Neural progenitor cell (in vitro differentiated cells): Measurements from ENCODE around the gene CNNM2. TPM values are rescaled to one million over a fixed set of nuclear protein-coding genes. Genes with fewer than 3 reads are reported as not detected.
"Not testable (repeated sequence)": the region's sequence is repeated elsewhere in the genome, so short reads cannot be mapped to it uniquely, and the experiment has no call there.

ENCODE experiments used
- DNase-seq: peaks from one replicate; pipeline ENCODE4 v3.0.0-alpha.2; 2016; ENCODE audit warnings: low spot score
- H2AFZ ChIP-seq: fragments of 200-600 bp; sonication (generic); replicated peaks from 2 replicates; pipeline ENCODE4 v1.6.1; 2016; ENCODE audit warnings: antibody characterized with exemption
- H3F3A ChIP-seq: fragments of 200-600 bp; sonication (generic); 2 replicates; pipeline ENCODE4 v1.6.1; 2016; ENCODE audit warnings: antibody characterized with exemption, low read depth
- H3K27ac ChIP-seq: fragments of 200-600 bp; sonication (generic); 2 replicates; pipeline ENCODE4 v1.5.1; 2016; ENCODE audit warnings: mild to moderate bottlenecking
- H3K27me3 ChIP-seq: fragments of 200-600 bp; sonication (generic); 2 replicates; pipeline ENCODE4 v1.6.1; 2016; ENCODE audit warnings: mild to moderate bottlenecking, moderate library complexity
- H3K36me3 ChIP-seq: fragments of 200-600 bp; sonication (generic); 2 replicates; pipeline ENCODE4 v1.5.1; 2016
- H3K4me1 ChIP-seq: fragments of 200-600 bp; sonication (generic); 2 replicates; pipeline ENCODE4 v1.6.1; 2016; ENCODE audit warnings: mixed run types
- H3K4me2 ChIP-seq: fragments of 200-600 bp; sonication (generic); 2 replicates; pipeline ENCODE4 v1.6.1; 2016
- H3K4me3 ChIP-seq: fragments of 200-600 bp; sonication (generic); 2 replicates; pipeline ENCODE4 v1.5.1; 2016
- H3K79me2 ChIP-seq: fragments of 200-600 bp; sonication (generic); 2 replicates; pipeline ENCODE4 v1.6.1; 2016; ENCODE audit warnings: low read depth
- H3K9ac ChIP-seq: fragments of 200-600 bp; sonication (generic); 2 replicates; pipeline ENCODE4 v1.6.1; 2016
- H3K9me3 ChIP-seq: fragments of 200-600 bp; sonication (generic); 2 replicates; pipeline ENCODE4 v1.5.1; 2016; ENCODE audit warnings: low read depth
- H4K20me1 ChIP-seq: fragments of 200-600 bp; sonication (generic); 2 replicates; pipeline ENCODE4 v1.6.1; 2016; ENCODE audit warnings: low read depth
- H3K27ac Mint-ChIP-seq: 3 replicates; pipeline ENCODE4 v1.8.0; 2021; ENCODE audit warnings: mixed read lengths
- H3K27me3 Mint-ChIP-seq: 2 replicates; pipeline ENCODE4 v1.8.0; 2022; ENCODE audit warnings: low read depth, mild to moderate bottlenecking, inconsistent platforms, moderate library complexity, mixed read lengths; ENCODE audit not compliant: insufficient read depth
- H3K36me3 Mint-ChIP-seq: 3 replicates; pipeline ENCODE4 v1.8.0; 2021; ENCODE audit warnings: mixed read lengths
- H3K4me1 Mint-ChIP-seq: 3 replicates; pipeline ENCODE4 v1.8.0; 2021; ENCODE audit warnings: mixed read lengths
- H3K4me3 Mint-ChIP-seq: 3 replicates; pipeline ENCODE4 v1.8.0; 2021; ENCODE audit warnings: mild to moderate bottlenecking, moderate library complexity, mixed read lengths
- H3K9me3 Mint-ChIP-seq: 3 replicates; pipeline ENCODE4 v1.8.0; 2020; ENCODE audit warnings: mixed read lengths
- EZH2 ChIP-seq: fragments of 200-600 bp; sonication (generic); IDR thresholded peaks from 2 replicates; pipeline ENCODE4 v1.6.1; 2017; ENCODE audit warnings: antibody characterized with exemption, mild to moderate bottlenecking, moderate library complexity
- EZH2phosphoT487 ChIP-seq: fragments of 200-600 bp; sonication (generic); IDR thresholded peaks from 2 replicates; pipeline ENCODE4 v1.6.1; 2017; ENCODE audit warnings: antibody characterized with exemption
- total RNA-seq: library from RNA; depleted of rRNA; stranded (reverse); fragments of >200 nt; gene quantifications from 2 replicates; pipeline ENCODE4 v1.2.3, GENCODE V29; 2015; ENCODE audit warnings: low replicate concordance
- TF ChIP-seq, protein P1 (sequence below): fragments of 200-600 bp; sonication (generic); IDR thresholded peaks from 2 replicates; pipeline ENCODE4 v1.5.1; 2017; ENCODE audit warnings: antibody characterized with exemption, mild to moderate bottlenecking

CNNM2 gene
- total RNA-seq, 1 donor from 2014 or later: 11.4 TPM

DNA sequence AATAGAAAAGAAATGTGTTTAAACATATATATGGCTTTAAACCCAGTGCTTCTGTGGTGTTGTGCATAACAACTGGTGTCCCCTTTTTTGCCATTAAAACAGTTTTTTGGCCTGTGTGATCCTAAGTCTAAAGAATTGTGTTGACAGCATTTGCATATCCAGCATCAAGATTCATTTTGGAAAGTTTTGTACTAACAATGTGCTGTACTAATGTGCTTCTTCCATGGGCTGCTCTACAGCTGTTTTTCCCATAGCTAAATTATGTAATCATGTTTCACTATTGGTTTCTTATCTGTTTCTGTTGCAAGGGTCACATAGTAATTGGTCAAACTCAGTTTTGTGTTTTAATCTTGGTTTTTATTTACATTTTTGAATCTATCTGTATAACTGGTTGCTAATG lies 5.5 kb downstream of the CNNM2 start:
- Mint-ChIP-seq H3K27me3 (peaks cover 11% of the 10 kb centered on the region), H3K4me3 (no peak overlapping the region), H3K36me3 (peaks cover 12% of the 10 kb centered on the region), H3K9me3 (peaks cover 3% of the 10 kb centered on the region), H3K27ac (no peak overlapping the region), H3K4me1 (peaks cover 22% of the 10 kb centered on the region)
- Histone ChIP-seq H3K27me3 (peaks cover 17% of the 10 kb centered on the region), H3K9me3 (no peaks in the 10 kb centered on the region), H3K9ac (no peak overlapping the region), H3K79me2 (peaks cover 68% of the 10 kb centered on the region), H3K4me2 (no peak overlapping the region), H3K4me3 (no peak overlapping the region), H2AFZ (no peak overlapping the region), H3K27ac (no peak overlapping the region), H3K4me1 (peaks cover 20% of the 10 kb centered on the region), H4K20me1 (peaks cover 48% of the 10 kb centered on the region), H3K36me3 (no peaks in the 10 kb centered on the region), H3F3A (no peaks in the 10 kb centered on the region)
- no peak for DNase-seq
- TF ChIP-seq EZH2 (no peak), EZH2phosphoT487 (no peak)
- TF ChIP-seq, protein P1, sequence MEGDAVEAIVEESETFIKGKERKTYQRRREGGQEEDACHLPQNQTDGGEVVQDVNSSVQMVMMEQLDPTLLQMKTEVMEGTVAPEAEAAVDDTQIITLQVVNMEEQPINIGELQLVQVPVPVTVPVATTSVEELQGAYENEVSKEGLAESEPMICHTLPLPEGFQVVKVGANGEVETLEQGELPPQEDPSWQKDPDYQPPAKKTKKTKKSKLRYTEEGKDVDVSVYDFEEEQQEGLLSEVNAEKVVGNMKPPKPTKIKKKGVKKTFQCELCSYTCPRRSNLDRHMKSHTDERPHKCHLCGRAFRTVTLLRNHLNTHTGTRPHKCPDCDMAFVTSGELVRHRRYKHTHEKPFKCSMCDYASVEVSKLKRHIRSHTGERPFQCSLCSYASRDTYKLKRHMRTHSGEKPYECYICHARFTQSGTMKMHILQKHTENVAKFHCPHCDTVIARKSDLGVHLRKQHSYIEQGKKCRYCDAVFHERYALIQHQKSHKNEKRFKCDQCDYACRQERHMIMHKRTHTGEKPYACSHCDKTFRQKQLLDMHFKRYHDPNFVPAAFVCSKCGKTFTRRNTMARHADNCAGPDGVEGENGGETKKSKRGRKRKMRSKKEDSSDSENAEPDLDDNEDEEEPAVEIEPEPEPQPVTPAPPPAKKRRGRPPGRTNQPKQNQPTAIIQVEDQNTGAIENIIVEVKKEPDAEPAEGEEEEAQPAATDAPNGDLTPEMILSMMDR: no peak

DNA sequence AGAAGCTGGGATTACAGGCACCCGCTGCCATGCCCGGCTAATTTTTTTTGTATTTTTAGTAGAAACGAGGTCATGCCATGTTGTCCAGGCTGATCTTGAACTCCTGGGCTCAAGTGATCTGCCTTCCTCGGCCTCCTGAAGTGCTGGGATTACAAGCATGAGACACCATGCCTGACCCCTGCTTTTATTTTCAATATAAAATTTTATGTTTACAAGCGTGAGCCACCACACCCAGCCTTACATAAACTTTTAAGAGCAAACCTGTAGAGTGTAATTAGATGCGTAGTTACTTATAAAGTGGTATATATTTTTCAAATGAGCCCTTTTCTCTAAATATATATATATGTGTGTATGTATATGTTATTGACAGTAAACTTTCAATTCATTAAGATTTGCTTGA lies 8.7 kb downstream of the CNNM2 start:
- H3K4me3 Mint-ChIP-seq: no peak overlapping the region
- no peak overlapping the region for H3K27ac ChIP-seq
- no peaks in the 10 kb centered on the region for H3K36me3 ChIP-seq
- H2AFZ ChIP-seq: no peak overlapping the region
- DNase-seq: no peak
- H3K4me3 ChIP-seq: no peak overlapping the region
- TF ChIP-seq EZH2phosphoT487 (no peak), EZH2 (no peak)
- TF ChIP-seq, protein P1: no peak
- H3F3A ChIP-seq: no peaks in the 10 kb centered on the region
- no peaks in the 10 kb centered on the region for H3K27me3 Mint-ChIP-seq
- peaks cover under 1% of the 10 kb centered on the region for H3K9me3 ChIP-seq
- no peak overlapping the region for H3K4me2 ChIP-seq
- no peaks in the 10 kb centered on the region for H3K27me3 ChIP-seq
- H3K36me3 Mint-ChIP-seq: peaks cover 7% of the 10 kb centered on the region
- H3K27ac Mint-ChIP-seq: no peak overlapping the region
- H3K9me3 Mint-ChIP-seq: peaks cover 7% of the 10 kb centered on the region
- peaks cover 19% of the 10 kb centered on the region for H4K20me1 ChIP-seq
- peaks cover 53% of the 10 kb centered on the region for H3K79me2 ChIP-seq
- peaks cover 1% of the 10 kb centered on the region for H3K4me1 ChIP-seq
- no peak overlapping the region for H3K9ac ChIP-seq
- H3K4me1 Mint-ChIP-seq: no peaks in the 10 kb centered on the region

- Histone ChIP-seq H2AFZ (no peak overlapping the region), H3K27me3 (no peaks in the 10 kb centered on the region), H3K9me3 (peaks cover 4% of the 10 kb centered on the region), H3K4me3 (no peak overlapping the region), H3K4me1 (no peaks in the 10 kb centered on the region), H3K4me2 (no peak overlapping the region), H3F3A (no peaks in the 10 kb centered on the region), H3K79me2 (peaks cover 47% of the 10 kb centered on the region), H3K9ac (no peak overlapping the region), H4K20me1 (peaks cover 17% of the 10 kb centered on the region), H3K36me3 (no peaks in the 10 kb centered on the region), H3K27ac (no peak overlapping the region)
- DNase-seq: no peak
- H3K4me3 Mint-ChIP-seq: no peak overlapping the region
- H3K9me3 Mint-ChIP-seq: peaks cover 10% of the 10 kb centered on the region
- TF ChIP-seq EZH2: no peak
- TF ChIP-seq, protein P1: no peak
- TF ChIP-seq EZH2phosphoT487: no peak
- no peak overlapping the region for H3K27ac Mint-ChIP-seq
- no peaks in the 10 kb centered on the region for H3K4me1 Mint-ChIP-seq
- peaks cover 2% of the 10 kb centered on the region for H3K27me3 Mint-ChIP-seq
- H3K36me3 Mint-ChIP-seq: peaks cover 7% of the 10 kb centered on the region
Measured at GRCh38 chr10:102927311-102928010, 9.4 kb downstream of the CNNM2 start.

- H3K4me3 ChIP-seq, H3K27ac ChIP-seq, H3K4me3 Mint-ChIP-seq, DNase-seq, H3K36me3 Mint-ChIP-seq, H3K4me2 ChIP-seq, H3K27me3 ChIP-seq, H3K9ac ChIP-seq, H2AFZ ChIP-seq, H3K27ac Mint-ChIP-seq, H3K27me3 Mint-ChIP-seq, H3K36me3 ChIP-seq, H4K20me1 ChIP-seq, H3F3A ChIP-seq, H3K4me1 ChIP-seq, H3K4me1 Mint-ChIP-seq, H3K9me3 ChIP-seq: not testable (repeated sequence)
- peaks cover 37% of the 10 kb centered on the region for H3K79me2 ChIP-seq
- peaks cover 12% of the 10 kb centered on the region for H3K9me3 Mint-ChIP-seq
Measured at GRCh38 chr10:102928442-102928841, 10.3 kb downstream of the CNNM2 start.
